Neural cell (in vitro differentiated cells): ENCODE results near the gene ABCA12. TPM values are rescaled to one million over a fixed set of nuclear protein-coding genes. Genes with fewer than 3 reads are reported as not detected.

ENCODE experiments used
- H2AFZ ChIP-seq: fragments of 200-600, 300-800 bp; sonication (generic), shearing (Covaris generic); 2 replicates; pipeline ENCODE4 v1.6.0; 2014; ENCODE audit warnings: low read depth, mild to moderate bottlenecking, antibody characterized with exemption, low read length, moderate library complexity
- H3F3A ChIP-seq: fragments of 200-600 bp; shearing (Covaris generic); 2 replicates; pipeline ENCODE4 v1.6.1; 2016; ENCODE audit warnings: mild to moderate bottlenecking, moderate library complexity, mixed read lengths, antibody characterized with exemption, low read length; ENCODE audit not compliant: insufficient read depth, poor library complexity, severe bottlenecking
- H3K27ac ChIP-seq: fragments of 200-600, 300-800 bp; sonication (generic), shearing (Covaris generic); 2 replicates; pipeline ENCODE4 v1.5.1; 2014; ENCODE audit warnings: mild to moderate bottlenecking, low read length, moderate library complexity
- H3K27me3 ChIP-seq: fragments of 300-800, 200-600 bp; sonication (generic), shearing (Covaris generic); 2 replicates; pipeline ENCODE4 v1.6.0; 2014; ENCODE audit warnings: mild to moderate bottlenecking, low read depth, low read length, moderate library complexity; ENCODE audit not compliant: insufficient read depth
- H3K36me3 ChIP-seq: fragments of 300-800, 200-600 bp; sonication (generic), shearing (Covaris generic); 2 replicates; pipeline ENCODE4 v1.5.1; 2014; ENCODE audit warnings: mild to moderate bottlenecking, antibody characterized with exemption, low read length, moderate library complexity; ENCODE audit not compliant: insufficient read depth
- H3K4me2 ChIP-seq: fragments of 300-800, 200-600 bp; sonication (generic), shearing (Covaris generic); 2 replicates; pipeline ENCODE4 v1.6.0; 2014; ENCODE audit warnings: mild to moderate bottlenecking, low read length
- H3K4me3 ChIP-seq: fragments of 300-800, 200-600 bp; sonication (generic), shearing (Covaris generic); 2 replicates; pipeline ENCODE4 v1.5.1; 2014; ENCODE audit warnings: mild to moderate bottlenecking, low read length, moderate library complexity
- H3K79me2 ChIP-seq: fragments of 200-600 bp; shearing (Covaris generic); replicated peaks from 2 replicates; pipeline ENCODE4 v1.6.0; 2014; ENCODE audit warnings: mild to moderate bottlenecking, low read length, moderate library complexity; ENCODE audit not compliant: insufficient read depth
- H3K9ac ChIP-seq: fragments of 300-800, 200-600 bp; sonication (generic), shearing (Covaris generic); 2 replicates; pipeline ENCODE4 v1.6.1; 2016; ENCODE audit warnings: mild to moderate bottlenecking, low read length, mixed read lengths
- H3K9me2 ChIP-seq: fragments of 200-600 bp; shearing (Covaris generic); 2 replicates; pipeline ENCODE4 v1.6.1; 2016; ENCODE audit warnings: mild to moderate bottlenecking, low read length, mixed read lengths; ENCODE audit not compliant: insufficient read depth
- H3K9me3 ChIP-seq: fragments of 200-600, 300-800 bp; sonication (generic), shearing (Covaris generic); 2 replicates; pipeline ENCODE4 v1.6.1; 2016; ENCODE audit warnings: mild to moderate bottlenecking, mixed run types, low read length, moderate library complexity, mixed read lengths
- H4K20me1 ChIP-seq: fragments of 200-600 bp; shearing (Covaris generic); 2 replicates; pipeline ENCODE4 v1.6.1; 2016; ENCODE audit warnings: mild to moderate bottlenecking, mixed run types; ENCODE audit not compliant: insufficient read depth
- CTCF ChIP-seq: fragments of 450-650 bp; IDR thresholded peaks from 2 replicates; pipeline ENCODE4 v1.5.1; 2014; ENCODE audit warnings: antibody characterized with exemption, mild to moderate bottlenecking, moderate library complexity; ENCODE audit not compliant: poor library complexity, severe bottlenecking
- EP300 ChIP-seq: fragments of 450-650 bp; conservative IDR thresholded peaks from 2 replicates; pipeline ENCODE4 v1.6.1; 2014; ENCODE audit warnings: antibody characterized with exemption, mild to moderate bottlenecking, moderate library complexity; ENCODE audit not compliant: poor library complexity, severe bottlenecking
- EZH2 ChIP-seq: fragments of 200-600, 300-800 bp; shearing (Covaris generic), sonication (generic); IDR thresholded peaks from 2 replicates; pipeline ENCODE4 v1.6.1; 2014; ENCODE audit warnings: antibody characterized with exemption, low read length, borderline replicate concordance, mild to moderate bottlenecking; ENCODE audit not compliant: insufficient read depth, poor library complexity, severe bottlenecking
- MXI1 ChIP-seq: fragments of 450-650 bp; conservative IDR thresholded peaks from 2 replicates; pipeline ENCODE4 v1.6.1; 2014; ENCODE audit warnings: antibody characterized with exemption, mild to moderate bottlenecking; ENCODE audit not compliant: poor library complexity, severe bottlenecking
- POLR2AphosphoS5 ChIP-seq: IDR thresholded peaks from 2 replicates; pipeline ENCODE4 v1.6.1; 2012
- RAD21 ChIP-seq: fragments of 450-650 bp; conservative IDR thresholded peaks from 2 replicates; pipeline ENCODE4 v1.6.1; 2014; ENCODE audit warnings: antibody characterized with exemption, mild to moderate bottlenecking, moderate library complexity
- REST ChIP-seq: IDR thresholded peaks from 2 replicates; pipeline ENCODE4 v1.6.1; 2012; ENCODE audit warnings: borderline replicate concordance
- SMC3 ChIP-seq: fragments of 450-650 bp; conservative IDR thresholded peaks from 2 replicates; pipeline ENCODE4 v1.6.1; 2014; ENCODE audit warnings: antibody characterized with exemption, mild to moderate bottlenecking, moderate library complexity; ENCODE audit not compliant: poor library complexity
- TAF1 ChIP-seq: IDR thresholded peaks from 2 replicates; pipeline ENCODE4 v1.6.1; 2012; ENCODE audit warnings: low read depth
- polyA plus RNA-seq: library from polyadenylated mRNA; depleted of rRNA; stranded (reverse); fragments of >200 nt; gene quantifications from 2 replicates; pipeline ENCODE4 v1.2.3, GENCODE V29; 2014

ABCA12 gene
- polyA plus RNA-seq, 1 donor from 2014 or later: not detected

DNA sequence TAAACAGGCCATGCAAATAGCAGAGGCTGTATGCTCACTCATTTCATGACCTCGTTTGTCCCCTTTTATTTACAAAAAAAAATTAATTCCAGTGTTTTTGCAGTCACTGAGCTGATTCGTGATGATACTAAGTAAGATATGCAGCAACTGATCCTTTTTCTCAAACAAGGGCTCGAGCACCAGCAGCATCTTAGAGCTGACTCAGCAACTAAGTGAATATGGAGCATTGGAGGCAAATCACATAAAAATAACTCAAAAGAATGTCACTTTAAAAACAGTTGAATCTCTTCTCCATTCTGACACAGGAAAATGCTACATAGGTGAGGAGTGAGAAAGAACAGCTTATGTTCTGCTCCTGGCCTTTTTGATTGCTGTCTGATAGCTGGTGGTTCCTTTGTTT is 152.8 kb downstream of the ABCA12 start (continued):
- TF ChIP-seq REST (no peak), SMC3 (no peak)

DNA sequence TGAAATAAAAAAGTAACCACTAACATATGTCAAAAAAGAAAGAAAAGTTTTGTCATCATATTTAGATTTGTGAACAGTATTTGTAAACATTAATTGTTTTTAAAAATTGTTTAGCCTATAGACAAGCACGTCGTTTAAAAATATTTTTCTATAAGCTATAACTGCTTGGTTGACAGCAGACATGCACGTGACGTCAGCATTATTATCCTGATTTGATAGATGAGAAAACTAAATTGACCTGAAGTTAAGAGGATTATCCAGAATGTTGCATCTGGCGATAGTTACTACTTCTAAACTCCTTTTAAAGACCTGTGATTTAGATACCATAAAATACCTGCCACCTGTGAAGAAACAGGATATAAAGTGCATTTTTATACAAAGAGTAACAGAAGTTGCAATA is 172.0 kb downstream of the ABCA12 start:
- Histone ChIP-seq H3K9me2 (no peaks in the 10 kb centered on the region), H3K27me3 (no peaks in the 10 kb centered on the region)

More for the DNA sequence above, 172.0 kb downstream of the ABCA12 start:
- Histone ChIP-seq H3K36me3 (no peaks in the 10 kb centered on the region), H3K4me3 (no peak overlapping the region), H3K79me2 (no peaks in the 10 kb centered on the region), H4K20me1 (no peaks in the 10 kb centered on the region), H3K27ac (no peak overlapping the region), H3F3A (no peaks in the 10 kb centered on the region), H3K9me3 (no peaks in the 10 kb centered on the region), H3K4me2 (no peak overlapping the region), H3K9ac (no peak overlapping the region), H2AFZ (no peak overlapping the region)
- TF ChIP-seq CTCF (no peak), MXI1 (no peak), POLR2AphosphoS5 (no peak), SMC3 (no peak), REST (no peak), EZH2 (no peak), TAF1 (no peak), RAD21 (no peak), EP300 (no peak)
